ENCODE data around the gene IGFBP7.

DNA sequence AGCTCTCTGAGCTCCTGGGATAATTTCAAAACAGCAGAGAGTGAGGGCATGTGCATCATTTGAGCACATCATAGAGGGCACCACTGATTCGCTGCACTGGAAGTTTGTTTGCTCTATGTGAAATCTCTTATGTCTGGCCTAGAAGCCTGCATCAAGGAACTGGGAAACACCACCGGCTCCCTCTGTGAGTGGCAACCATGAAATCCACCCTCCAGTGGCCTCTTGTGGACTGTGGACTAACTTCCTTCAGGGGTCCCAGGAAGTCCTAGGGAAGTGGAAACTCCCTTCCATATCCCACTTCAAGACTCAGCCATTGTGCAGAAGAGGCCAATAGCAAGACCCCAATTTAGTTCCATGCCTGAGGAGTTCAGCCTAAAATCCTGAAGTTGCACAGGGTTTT, 48.0 kb upstream of the IGFBP7 start:
- TF ChIP-seq, protein P1, sequence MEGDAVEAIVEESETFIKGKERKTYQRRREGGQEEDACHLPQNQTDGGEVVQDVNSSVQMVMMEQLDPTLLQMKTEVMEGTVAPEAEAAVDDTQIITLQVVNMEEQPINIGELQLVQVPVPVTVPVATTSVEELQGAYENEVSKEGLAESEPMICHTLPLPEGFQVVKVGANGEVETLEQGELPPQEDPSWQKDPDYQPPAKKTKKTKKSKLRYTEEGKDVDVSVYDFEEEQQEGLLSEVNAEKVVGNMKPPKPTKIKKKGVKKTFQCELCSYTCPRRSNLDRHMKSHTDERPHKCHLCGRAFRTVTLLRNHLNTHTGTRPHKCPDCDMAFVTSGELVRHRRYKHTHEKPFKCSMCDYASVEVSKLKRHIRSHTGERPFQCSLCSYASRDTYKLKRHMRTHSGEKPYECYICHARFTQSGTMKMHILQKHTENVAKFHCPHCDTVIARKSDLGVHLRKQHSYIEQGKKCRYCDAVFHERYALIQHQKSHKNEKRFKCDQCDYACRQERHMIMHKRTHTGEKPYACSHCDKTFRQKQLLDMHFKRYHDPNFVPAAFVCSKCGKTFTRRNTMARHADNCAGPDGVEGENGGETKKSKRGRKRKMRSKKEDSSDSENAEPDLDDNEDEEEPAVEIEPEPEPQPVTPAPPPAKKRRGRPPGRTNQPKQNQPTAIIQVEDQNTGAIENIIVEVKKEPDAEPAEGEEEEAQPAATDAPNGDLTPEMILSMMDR (IDR thresholded peaks at IDR 0.05; ENCODE audit: low read depth, low read length) = no peak
- no peak for TF ChIP-seq POLR2A (IDR thresholded peaks at IDR 0.05; ENCODE audit: extremely low read depth, insufficient read length)
